Ectodermal cell (in vitro differentiated cells): ENCODE data around the gene NFKB2.

Source experiments
- H3K27ac ChIP-seq: 2 replicates; pipeline ENCODE4 v1.7.0; 2013; ENCODE audit warnings: mild to moderate bottlenecking, low read depth, low read length; ENCODE audit not compliant: insufficient read depth, poor library complexity, severe bottlenecking
- H3K27me3 ChIP-seq: 2 replicates; pipeline ENCODE4 v1.7.0; 2013; ENCODE audit warnings: mild to moderate bottlenecking, low read length; ENCODE audit not compliant: insufficient read depth, control insufficient read depth, poor library complexity, severe bottlenecking
- H3K36me3 ChIP-seq: one replicate; pipeline ENCODE4 v1.7.0; 2013; ENCODE audit warnings: low read length; ENCODE audit not compliant: control insufficient read depth, insufficient read depth
- H3K4me1 ChIP-seq: one replicate; pipeline ENCODE4 v1.7.0; 2013; ENCODE audit warnings: low read length; ENCODE audit not compliant: control insufficient read depth, insufficient read depth
- H3K4me3 ChIP-seq: 2 replicates; pipeline ENCODE4 v1.7.0; 2013; ENCODE audit warnings: low read depth, low read length, control low read depth; ENCODE audit not compliant: insufficient read depth
- H3K9me3 ChIP-seq: 2 replicates; pipeline ENCODE4 v1.7.0; 2013; ENCODE audit warnings: mild to moderate bottlenecking, low read length, moderate library complexity; ENCODE audit not compliant: control insufficient read depth
- WGBS, 2 experiments: methylation state at CpG; one replicate each; pipeline ENCODE4 v1.1.7; 2013; ENCODE audit warnings: missing lambda C conversion rate in 2 of 2; 5-methylcytosine and 5-hydroxymethylcytosine counted together

The NFKB2 gene

GRCh38 chr10:102449321-102450123 lies 54.0 kb downstream of the NFKB2 start:
- no peak overlapping the region for H3K27ac ChIP-seq
- no peaks in the 10 kb centered on the region for H3K9me3 ChIP-seq
- H3K36me3 ChIP-seq = no peaks in the 10 kb centered on the region
- H3K4me1 ChIP-seq = peaks cover 15% of the 10 kb centered on the region
- H3K27me3 ChIP-seq = peaks cover 10% of the 10 kb centered on the region
- WGBS, 2 experiments = 11% methylated on average over 30 of the region's 30 CpGs
- H3K4me3 ChIP-seq = peak overlapping the region; percentile 61

GRCh38 chr10:102450124-102450373 lies 54.5 kb downstream of the NFKB2 start:
- WGBS, 2 experiments = 0% methylated on average over 11 of the region's 11 CpGs
- H3K4me1 ChIP-seq = peaks cover 15% of the 10 kb centered on the region
- no peaks in the 10 kb centered on the region for H3K9me3 ChIP-seq
- H3K4me3 ChIP-seq = peak overlapping the region; percentile 61
- no peak overlapping the region for H3K27ac ChIP-seq
- H3K36me3 ChIP-seq = no peaks in the 10 kb centered on the region
- peaks cover 10% of the 10 kb centered on the region for H3K27me3 ChIP-seq

GRCh38 chr10:102450374-102451104 lies 55.0 kb downstream of the NFKB2 start:
- Histone ChIP-seq H3K9me3 (no peaks in the 10 kb centered on the region), H3K36me3 (no peaks in the 10 kb centered on the region), H3K4me3 (peak overlapping the region; percentile 61), H3K4me1 (peaks cover 15% of the 10 kb centered on the region), H3K27me3 (peaks cover 10% of the 10 kb centered on the region), H3K27ac (no peak overlapping the region)
- WGBS, 2 experiments = 0 to 1% methylated on average over 104 of the region's 104 CpGs

- WGBS, 2 experiments = 33 to 34% methylated on average over 28 of the region's 28 CpGs
- no peaks in the 10 kb centered on the region for H3K36me3 ChIP-seq
- H3K27me3 ChIP-seq = peaks cover 10% of the 10 kb centered on the region
- no peak within 1 kb of the TSS for H3K27ac ChIP-seq
- H3K4me3 ChIP-seq = peak within 1 kb of the TSS; percentile 61
- peaks cover 15% of the 10 kb centered on the region for H3K4me1 ChIP-seq
- no peaks in the 10 kb centered on the region for H3K9me3 ChIP-seq
These were observed 55.8 kb downstream of the NFKB2 start, which contains the start of gene C10orf95 for GRCh38 chr10:102451105-102451969. Gene C10orf95, minus strand, starts transcription at chr10:102451543. Its CDS starts 450 bp downstream, at chr10:102451093.
